A172 (cell line): ENCODE data around the gene ZNF366. TPM values are rescaled to one million over a fixed set of nuclear protein-coding genes. Genes with fewer than 3 reads are reported as not detected.

ENCODE experiments used
- DNase-seq: peaks from one replicate; pipeline ENCODE4 v3.0.0-alpha.2; 2015; ENCODE audit warnings: low spot score
- total RNA-seq: library from RNA; depleted of rRNA; stranded (reverse); fragments of >200 nt; shearing (Covaris generic); gene quantifications from 2 replicates; pipeline ENCODE4 v1.2.3, GENCODE V29; 2014

ZNF366 gene
- total RNA-seq, 1 experiment from 2014 or later: not detected

GRCh38 chr5:72441862-72442540 lies 65.2 kb downstream of the ZNF366 start:
- peak; percentile 89 for DNase-seq

DNA sequence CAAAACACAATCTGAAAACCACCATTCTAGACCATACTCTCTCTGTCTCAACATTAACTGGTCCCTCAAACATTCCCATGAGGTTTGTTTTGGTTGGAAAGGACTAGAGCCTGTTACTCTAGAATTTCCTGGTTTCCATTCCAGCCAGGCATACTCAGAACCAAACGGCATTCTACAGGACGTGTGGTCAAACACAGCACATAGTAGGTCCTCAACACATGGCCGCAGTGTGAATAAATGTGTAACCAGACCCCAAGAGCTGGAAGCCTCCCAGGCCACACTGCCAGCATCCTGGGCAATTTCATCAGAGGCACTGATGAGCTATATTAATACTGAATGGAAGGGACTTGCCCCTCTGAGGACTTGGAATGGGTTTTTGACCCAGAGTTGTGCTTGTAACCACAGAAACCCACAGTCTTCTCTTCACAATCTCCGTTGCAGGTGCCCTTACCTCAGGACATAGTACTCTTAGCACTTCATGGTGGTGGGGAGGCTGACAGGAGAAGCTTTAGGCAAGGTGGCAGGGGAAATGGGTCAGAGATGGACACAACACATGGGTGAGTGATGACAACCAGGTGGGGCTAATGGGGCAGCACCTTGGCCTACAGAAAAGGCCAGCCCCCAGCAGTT lies 66.0 kb downstream of the ZNF366 start:
- DNase-seq: no peak

DNA sequence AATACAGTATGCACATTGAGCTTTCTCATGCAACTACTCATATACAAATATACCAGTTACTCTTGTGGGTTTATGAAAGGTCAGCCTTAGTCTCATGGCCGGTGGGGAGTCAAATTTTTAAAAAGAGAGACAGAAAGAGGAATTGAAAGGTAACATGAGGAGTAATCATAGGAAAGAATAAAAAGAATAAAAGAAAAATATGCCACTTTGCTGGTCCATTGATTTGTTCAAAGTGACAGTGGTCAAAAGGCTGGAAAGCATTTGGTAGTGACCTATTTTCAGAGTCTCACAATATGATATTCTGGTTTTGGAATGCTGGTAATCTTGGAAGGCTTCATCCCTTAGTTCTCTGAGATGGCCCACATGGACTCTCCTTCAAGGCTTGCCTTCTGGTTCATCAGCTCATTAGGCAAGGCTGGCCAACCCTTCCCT lies 67.0 kb downstream of the ZNF366 start:
- no peak for DNase-seq

GRCh38 chr5:72439192-72439591 lies 68.0 kb downstream of the ZNF366 start:
- no peak for DNase-seq

GRCh38 chr5:72438141-72438540 lies 69.1 kb downstream of the ZNF366 start:
- DNase-seq: peak; percentile 15

DNA sequence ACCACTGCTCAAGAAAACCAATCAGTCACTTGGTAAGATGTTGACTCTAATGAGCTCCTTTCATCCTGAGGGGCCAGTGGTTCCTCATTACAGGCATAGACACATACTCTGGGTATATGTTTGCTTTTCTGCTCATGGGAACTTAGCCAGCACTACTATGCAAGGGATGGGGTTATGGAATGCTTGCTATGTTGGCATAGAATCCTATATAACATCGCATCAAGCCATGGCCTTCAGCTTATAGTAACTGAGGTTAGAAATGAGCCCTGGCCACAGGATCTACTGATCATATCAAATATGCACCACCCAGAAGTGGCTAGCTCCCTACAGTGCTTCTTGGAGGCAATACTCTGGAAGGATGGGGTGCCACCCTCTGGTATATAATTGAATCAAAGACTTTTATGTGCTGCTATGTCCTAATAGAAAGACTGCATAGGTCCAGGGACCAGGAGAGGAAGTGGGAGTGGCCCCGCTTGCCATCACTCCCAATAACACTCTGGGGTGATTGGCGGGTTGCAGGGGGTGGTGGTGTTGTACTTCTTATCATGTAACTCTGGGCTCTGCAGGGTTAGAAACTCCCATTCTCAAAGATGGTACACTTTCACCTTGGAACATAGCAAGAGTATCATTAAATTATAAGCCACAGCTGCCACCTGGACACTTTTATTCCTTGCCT lies 70.3 kb downstream of the ZNF366 start:
- DNase-seq: no peak

DNA sequence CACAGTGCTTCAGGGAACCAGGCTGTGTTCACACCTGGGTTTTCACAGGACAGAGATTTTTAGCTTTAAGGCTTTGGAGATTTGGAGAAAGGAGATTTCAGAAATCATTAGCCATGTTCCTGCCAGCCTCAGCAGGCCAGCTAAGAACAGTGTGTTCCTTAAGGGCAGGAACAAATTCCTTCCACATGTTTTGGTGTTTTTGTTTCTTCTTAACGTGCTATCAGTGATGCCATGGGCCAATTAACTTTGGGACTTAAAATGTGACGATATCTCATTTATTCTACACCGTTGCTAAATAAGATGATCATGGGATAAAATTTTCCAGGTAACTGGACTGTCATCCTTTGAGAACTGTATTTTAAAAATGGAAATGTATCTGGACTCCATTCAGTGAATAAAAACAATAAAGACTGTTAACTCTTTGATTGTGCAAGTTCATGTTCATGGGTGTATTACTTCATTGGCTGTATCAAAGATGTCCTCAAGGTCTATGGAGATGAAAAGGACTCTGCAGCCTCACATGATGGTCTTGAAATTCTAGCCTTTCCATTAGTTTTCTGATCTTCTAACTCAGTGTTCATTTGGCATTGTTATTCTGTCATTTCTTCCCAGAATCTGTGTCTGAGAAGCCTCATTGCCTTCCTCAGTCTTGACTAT lies 72.3 kb downstream of the ZNF366 start:
- no peak for DNase-seq

DNA sequence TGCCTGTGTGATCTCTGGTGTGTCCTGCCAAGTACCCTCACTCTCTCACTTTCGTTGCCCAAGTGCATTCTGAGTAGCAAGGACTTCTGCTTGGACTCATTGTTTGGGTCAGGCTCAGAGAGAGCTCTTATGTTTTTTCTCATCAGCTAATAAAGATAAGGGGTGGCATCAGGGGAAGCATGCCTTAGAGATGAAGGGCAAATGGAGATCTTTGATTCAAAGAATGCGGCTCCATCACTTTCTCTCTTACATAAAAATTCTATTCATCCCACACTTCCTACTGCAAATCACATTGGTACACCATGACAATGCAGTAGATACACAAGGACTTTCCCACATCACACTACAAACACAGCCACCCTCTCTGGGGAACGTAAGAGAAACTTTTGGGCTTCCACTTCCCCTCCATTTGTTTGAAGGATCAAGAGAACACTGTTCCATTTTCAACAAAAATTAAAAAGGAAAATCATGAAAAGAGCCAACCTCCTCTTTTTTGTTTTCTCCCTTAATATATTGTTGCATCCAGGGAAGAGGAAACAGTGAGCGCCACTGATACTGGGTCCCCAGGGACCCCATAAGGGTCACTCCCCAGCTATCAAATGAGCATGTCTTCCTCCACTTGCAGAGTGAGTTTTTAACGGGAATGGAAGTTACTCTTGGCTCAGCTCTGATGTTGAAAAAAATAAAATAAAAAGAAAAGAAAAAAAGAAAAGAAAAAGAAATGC lies 73.0 kb downstream of the ZNF366 start:
- DNase-seq: no peak

DNA sequence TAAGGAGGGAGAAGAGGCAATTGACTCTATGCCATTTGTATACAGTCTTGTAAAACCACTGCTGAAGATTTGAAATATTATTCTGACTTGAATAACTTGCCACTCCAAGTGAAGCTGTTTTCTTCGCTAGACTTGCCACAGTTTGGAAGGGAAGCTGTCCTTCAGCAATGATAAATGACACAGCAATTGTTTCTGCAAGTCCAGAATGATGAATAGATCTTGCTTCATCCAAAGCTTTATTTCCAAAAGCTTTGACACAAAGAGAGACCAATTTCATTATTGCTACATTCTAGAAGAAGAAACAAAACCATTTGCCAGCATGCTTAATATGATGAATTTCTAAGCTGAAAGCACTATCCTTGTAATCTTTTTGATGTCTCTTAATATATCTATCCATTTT lies 73.7 kb downstream of the ZNF366 start:
- no peak for DNase-seq

DNA sequence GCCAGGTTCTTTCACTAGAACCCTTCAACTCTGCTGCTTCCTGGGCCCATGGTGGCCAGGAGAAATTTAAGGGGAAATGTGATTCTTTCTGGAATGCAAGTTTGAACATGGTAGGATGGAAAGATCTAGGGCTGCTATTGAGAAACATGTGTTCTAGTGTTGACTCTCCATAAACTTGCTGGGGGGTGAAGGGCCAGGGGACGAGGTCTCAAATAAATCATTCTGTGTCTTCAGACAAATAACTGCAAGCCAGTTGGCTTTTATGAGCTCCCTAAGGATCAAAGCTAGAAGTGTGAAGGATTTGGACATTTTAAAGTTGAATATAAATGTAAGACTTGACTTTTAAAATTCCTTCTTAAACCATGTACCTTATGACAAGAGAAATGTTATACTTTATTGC lies 78.5 kb downstream of the ZNF366 start:
- no peak for DNase-seq

- peak; percentile 70 for DNase-seq
Observed at GRCh38 chr5:72427488-72428437, 79.4 kb downstream of the ZNF366 start.

DNA sequence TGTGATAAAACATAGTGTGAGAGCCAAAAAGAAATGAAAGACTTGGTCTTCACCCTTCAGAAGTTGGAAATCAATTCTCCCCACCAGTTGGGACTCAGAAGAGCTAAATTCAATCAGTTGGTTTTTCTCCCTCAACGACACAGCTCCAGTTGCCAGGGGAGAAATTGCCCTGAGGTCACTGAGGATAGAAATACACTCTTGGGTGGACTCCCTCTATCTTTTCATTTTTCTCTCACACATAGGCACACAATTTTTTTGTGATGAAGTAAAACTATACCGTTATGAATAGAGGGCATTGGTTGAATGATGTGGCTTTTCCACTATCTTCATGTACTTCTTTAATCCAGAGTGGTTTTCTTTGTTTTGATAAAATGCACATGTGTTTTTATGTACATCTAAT lies 80.2 kb downstream of the ZNF366 start:
- no peak for DNase-seq

- DNase-seq: no peak
Observed at GRCh38 chr5:72426019-72426418, 81.2 kb downstream of the ZNF366 start.

DNA sequence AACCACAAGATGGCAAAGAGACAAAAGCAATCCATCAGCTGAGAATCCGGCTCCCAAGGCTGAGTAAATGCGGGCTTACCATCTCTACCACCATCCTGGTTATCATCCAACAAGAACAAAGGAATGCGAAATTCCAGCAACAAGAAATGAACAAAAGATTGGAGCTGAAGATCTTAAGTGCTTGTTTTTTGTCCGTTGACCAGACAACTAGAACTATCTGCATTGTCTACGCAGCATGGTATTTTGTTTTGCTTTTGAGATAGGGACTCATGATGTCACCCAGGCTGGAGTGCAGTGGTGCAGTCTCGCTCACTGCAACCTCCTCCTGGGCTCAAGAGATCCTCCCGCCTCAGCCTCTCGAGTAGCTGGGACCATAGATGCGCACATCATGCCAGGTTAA lies 88.9 kb downstream of the ZNF366 start:
- DNase-seq: no peak

GRCh38 chr5:72417333-72418062 lies 89.7 kb downstream of the ZNF366 start:
- DNase-seq: no peak

DNA sequence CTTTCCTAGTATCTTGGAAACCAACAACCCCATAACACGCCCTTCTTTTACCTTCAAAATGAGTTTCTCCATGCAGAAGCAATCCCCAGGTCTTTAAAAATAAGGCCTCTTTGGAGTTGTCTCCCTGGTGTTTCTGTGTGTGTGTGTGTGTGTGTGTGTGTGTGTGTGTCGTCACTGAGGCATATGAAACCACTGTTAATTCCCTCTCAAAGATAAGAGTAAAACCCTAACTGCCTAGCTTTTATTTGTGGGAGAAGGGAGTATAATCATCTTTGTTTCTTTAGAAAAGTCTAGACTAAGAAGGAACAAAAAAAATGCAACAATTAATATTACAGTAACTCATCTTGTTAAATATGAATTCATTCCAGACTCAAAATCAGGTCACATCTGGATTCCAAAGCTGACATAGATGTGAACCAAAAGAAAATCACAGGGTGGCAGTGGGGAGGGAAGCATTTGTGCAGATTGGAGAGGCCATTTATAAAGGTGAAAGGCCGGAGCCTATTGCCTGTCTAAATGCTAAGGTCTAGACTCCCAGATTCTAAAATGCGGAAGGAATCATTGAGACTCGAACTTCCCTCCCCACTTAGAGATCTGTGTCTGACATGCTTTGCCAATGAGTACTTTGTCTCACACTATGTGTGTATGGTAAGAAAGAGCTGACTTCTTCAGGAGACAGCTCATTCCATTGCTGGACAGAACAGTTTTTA lies 91.4 kb downstream of the ZNF366 start:
- DNase-seq: no peak

DNA sequence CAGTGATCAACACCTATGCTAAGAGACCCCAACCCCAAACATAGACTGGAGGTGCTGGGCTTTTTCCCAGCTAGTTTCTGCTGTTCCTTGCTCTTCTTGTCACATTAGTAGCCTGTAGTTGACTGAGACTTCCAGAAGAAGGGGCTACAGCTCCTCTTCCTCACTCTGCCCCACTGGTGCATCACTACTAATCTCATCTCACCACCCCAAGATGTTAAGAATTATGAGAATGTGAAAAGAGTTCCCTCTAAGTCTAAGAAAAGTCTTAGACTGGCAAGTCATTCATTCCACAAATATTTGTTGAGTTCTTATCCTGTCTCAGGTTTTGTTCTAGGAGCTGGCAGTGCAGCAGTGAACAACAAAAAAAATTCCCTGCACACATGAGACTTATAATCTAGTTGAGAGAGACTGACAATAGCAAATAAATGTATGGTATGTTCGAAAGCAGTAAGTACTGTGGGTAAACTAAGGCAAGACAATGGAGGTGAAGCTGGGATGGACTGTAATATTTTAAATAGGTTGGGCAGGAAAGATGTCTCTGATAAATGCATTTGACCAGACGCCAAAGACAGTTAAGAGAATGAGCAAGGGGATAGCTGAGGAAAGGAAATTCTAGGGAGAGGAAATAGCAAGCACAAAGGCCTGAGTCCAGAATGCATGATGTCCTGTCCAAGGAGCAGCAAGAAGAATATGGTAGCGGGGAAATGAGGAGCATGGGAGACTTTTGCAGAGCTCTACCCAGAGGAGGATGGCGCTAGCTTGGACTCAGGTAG lies 94.7 kb downstream of the ZNF366 start:
- peak; percentile 57 for DNase-seq

- DNase-seq: no peak
Observed at GRCh38 chr5:72410688-72411295, 96.4 kb downstream of the ZNF366 start.
